GM19328 (cell line): ENCODE data around the gene RGL2.

Experiments
- ATAC-seq: cut with Tn5 transposase; IDR thresholded peaks from one replicate; pipeline ENCODE4 v1.9.1; 2021; ENCODE audit warnings: mild to moderate bottlenecking, moderate library complexity; ENCODE audit not compliant: unreplicated experiment

Gene RGL2

GRCh38 chr6:33241968-33242367 lies 56.8 kb downstream of the RGL2 start:
- ATAC-seq: no peak
